ENCODE results near the gene HEXD.

The HEXD gene

DNA sequence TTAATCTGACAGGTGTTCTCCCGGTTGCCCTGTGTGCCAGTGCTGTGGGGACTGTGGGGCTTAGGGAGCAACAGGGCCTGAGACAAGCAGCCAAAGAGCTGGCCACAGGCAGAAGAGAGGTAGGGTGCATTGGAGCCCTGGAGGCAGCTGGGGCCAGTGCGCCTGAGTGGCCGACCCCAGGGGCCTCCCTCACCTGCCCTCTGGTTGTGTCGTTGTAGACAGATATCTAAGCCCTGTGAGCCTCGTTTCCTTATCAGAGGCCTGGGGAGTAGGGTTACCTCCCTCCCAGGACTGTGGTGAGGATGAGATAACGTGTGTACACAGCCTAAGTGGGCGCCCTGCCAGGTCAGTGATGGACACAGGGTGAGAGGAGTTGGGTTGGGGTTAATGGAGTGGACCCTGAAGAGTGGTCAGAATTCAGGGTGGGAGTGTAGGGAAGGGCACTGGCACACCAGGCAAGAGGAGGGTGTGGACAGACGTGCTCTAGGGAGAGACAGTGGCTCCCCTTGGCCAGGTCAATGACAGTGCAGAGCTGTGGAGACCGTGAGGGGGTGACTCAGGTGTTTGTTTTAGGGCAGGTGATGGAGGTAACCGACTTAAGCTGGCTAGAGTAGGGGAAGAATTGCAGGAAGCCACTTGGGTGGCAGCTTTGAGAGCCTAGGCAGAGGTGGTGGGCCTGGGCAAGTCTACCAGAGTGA, 43.8 kb downstream of the HEXD start:
- no peak for DNase-seq

DNA sequence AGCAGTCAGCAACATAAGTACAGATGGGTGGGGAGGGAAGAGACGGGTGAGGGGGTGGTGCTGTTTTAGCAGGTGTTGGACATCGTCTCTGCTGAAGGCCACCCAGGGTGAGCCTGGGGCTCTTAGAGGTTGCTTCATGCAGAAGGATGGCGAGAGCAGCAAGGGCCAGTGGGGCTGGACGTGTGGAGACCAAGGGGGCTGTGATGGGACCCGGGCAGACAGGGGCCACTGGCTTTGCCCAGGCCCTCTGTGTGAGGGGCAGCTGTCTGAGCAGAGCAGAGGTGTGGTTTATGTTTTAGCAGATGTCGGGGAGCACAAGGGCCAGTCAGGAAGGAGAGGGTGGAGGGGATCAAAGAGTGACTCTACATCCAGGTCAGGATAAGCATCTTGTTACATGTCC, 45.2 kb downstream of the HEXD start:
- no peak for DNase-seq

DNA sequence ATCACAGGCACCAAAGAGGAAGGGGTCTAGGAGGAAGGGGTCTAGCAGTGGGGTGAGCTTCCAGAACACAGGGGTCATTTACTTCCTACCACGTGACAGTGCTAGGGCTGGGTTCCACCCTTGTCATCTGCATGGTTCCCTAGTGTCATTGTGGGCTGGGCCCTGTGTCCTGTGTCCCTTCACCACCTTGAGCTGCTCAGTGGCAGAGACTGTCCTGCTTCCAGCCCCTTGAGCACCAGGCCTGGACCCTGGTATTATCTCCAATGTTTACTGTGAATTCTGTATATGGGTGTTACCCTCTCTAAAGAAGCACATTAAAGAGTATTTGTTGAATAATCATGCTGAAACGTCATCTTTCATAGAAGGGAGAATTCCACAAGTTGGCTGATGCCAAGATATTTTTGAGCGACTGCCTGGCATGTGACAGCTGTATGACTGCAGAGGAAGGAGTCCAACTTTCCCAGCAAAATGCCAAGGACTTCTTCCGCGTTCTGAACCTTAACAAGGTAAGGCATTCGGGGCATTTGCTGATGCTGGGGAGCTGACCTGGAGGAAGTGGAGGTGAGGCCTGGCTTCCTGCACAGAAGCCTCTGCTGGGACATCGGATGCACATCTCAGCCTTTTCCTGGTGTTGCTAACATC, 45.9 kb downstream of the HEXD start:
- no peak for DNase-seq

DNA sequence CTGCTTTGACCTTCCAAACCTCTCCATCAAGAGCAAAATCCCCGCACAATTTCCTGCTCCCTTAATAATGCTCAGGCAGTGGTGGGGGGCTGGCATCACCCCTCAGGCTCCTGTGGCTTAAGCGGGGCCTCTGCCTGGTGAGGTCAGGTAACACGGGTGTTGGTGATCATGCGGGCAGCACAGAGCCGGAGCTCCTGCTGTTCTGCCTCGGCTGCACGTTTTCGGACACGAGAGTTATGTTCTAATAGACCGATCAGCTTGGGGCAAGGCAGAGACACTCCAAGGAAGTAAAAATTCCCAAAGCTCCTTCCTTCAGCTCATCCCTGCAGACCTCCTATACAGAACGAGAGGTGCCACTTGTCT, 46.4 kb downstream of the HEXD start:
- no peak for DNase-seq

DNA sequence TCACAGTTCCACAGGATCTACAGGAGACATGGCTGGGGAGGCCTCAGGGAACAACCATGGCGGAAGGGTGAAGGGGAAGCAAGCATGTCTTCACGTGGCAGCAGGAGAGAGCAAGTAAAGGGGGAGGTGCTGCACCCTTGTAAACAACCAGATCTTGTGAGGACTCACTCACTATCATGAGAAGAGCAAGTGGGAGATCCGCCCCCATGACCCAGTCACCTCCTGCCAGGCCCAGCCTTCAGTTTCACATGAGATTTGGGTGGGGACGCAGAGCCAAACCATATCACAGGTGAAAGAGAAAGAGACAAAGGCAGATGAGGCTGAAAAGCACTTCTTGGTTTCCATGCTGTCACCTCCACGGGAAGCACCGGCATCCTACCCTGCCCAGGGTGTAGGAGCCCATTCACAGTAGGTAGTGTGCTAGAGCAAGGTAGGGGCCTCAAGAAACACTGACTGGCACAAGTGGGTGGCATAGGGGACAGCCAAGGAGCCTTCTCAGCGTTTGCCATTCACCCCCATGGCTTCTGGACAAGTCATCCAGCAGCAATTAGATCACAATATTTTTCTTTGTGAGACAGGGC, 47.0 kb downstream of the HEXD start:
- DNase-seq = no peak

DNA sequence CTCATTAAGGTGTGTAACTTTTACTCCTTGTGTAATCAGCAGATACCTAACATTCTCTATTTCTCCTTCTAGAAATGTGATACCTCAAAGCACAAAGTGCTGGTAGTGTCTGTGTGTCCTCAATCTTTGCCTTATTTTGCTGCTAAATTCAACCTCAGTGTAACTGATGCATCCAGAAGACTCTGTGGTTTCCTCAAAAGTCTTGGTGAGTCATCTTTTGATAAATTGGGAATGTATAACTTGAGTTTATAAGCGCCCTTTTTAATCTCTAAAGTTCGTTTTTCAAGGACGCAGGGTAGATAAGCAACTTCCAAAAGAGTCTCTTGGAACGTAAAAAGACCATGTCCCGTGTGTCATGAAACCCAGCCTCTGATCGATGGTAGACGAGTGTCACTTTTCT, 50.5 kb downstream of the HEXD start:
- no peak for DNase-seq

DNA sequence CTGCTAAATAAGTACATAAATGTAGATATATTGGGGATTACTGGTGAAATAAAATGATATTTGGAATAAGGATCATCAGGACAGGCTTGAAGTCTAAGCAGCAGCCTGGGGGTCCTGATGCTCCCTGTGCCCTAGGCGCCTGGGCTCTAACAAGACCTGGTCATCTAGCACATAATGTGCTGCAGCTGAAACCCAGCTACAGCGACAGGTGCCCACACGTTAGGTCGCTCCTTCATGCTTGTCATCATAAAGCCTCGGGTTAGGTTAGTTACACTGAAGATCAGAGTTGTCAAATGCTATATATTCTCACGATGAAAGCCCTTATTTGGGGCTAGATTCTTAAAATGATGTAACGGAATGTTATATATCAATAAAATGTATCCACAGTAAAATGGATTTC, 51.9 kb downstream of the HEXD start:
- DNase-seq = no peak

DNA sequence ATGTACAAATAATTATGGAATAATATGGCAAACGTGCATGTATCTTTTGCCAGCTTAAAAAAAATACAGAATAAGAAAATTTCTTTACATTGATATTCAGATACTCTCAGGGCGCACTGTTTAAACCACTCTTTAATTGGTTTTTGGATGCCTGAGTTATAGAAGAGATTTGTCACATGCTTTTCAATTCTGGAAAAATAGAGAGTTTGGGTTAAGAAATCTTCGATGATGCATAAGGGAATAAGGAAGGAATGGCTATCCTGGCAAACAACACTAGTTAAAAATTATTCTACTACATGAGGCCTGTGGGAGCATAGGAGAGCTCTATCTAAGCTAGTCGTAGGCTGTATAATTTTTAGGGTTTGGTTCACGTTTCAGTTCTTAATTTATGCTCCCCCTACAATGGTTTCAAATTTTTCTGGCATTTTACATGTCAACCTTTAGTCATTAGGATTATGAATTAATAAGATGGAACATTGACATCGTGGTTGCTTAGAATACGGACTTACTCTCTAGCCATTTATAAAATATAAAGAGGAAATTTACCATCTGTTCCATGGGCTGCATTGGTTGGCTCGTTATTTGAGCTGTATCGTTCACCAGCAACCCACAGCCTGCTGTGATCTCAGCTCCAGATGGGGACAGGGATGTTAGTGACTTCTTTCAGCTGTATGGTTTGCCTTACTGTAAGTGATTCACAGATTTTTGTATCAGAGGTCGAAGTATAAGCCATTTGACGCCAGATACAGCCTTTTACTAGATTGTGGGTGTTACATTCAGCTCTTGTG, 56.3 kb downstream of the HEXD start:
- no peak for DNase-seq

DNA sequence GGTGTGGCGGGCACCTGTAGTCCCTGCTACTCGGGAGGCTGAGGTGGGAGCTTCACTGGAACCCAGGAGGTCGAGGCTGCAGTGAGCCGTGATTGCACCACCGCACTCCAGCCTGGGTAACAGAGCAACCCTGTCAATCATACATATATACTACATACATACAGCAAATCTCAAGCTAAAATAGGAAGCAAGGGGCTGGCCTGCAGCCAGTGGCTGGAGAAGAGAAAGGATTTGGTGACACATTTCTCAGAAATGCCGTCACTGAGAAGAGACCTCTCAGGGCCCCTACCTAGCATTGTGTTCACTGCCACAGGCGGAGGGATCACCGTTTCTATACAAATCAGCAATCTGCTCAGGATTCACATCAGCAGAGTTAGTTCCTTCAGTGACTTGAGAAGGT, 57.3 kb downstream of the HEXD start:
- no peak for DNase-seq

DNA sequence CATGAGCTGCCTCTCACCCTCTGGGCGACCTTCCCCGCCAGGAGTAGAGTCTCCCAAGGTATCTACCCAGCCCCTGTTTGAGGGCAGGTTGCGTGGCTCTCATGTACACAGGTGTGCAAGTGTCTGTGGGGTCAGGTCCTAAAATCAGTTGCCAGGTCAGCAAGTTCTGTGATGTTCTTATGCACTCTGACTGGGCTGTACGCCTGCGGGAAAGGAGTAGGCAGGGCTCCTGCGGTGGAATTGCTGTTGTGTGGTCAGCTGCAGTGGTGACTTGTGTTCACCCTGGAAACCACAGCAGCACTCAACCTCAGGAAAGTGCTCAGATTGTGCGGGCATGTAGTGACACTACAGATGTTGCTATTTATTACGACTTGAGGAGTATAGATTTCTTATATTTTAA, 59.8 kb downstream of the HEXD start:
- no peak for DNase-seq

DNA sequence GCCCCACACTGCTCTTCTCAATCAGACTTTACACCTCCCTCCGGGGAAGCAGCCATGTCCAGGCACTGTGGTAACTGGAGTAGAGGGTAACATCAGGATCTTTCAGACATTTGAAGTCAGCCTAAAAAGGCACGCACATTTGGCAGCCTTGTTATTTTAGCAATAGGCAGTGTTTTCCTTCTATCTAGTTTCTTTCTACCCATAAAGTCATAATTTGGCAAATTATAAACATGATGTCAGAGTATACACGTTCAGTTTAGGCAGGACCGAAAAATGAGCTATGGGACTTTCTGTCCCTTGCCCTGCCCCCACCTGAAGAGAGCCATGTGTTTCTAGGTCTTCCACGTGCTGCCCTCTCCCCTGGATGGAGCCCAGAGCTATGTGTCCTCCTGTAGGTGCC, 61.5 kb downstream of the HEXD start:
- no peak for DNase-seq

DNA sequence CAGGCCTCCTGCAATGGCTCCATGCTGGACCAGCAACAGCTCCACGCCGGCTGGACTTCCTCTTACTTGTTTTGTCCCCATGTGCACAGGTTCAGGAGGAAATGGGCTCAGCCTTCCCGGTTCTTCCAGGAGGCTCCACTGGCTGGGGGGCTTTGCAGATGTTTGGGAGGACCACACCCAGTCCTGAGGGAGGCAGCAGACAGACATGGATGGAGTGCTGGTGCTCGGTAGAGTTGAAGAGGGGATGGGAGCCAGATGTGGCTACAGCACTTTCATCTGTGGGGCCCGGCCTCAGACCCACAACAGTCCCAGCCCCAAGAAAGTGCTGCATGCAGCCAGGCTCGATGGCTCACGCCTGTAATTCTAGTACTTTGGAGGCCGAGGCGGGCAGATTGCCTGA, 62.2 kb downstream of the HEXD start:
- no peak for DNase-seq

DNA sequence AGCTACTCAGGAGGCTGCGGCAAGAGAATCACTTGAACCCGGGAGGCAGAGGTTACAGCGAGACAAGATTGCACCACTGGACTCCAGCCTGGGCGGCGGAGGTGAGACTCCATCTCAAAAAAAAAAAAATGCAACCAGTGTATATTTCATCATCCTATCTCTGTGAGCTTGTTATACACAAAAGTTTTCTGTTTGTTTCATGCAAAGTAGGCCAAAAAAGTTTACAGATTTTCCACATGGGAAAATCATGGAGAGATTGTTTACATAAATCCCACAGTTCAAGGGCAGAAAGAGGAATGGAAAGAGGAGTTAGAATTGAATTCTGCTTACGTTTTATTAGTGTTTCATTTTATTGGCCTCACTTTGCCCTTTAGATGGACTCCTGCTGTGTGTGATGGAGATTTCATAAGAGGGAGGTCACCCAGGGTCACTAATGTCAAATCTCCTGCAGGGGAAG, 65.1 kb downstream of the HEXD start:
- no peak for DNase-seq

DNA sequence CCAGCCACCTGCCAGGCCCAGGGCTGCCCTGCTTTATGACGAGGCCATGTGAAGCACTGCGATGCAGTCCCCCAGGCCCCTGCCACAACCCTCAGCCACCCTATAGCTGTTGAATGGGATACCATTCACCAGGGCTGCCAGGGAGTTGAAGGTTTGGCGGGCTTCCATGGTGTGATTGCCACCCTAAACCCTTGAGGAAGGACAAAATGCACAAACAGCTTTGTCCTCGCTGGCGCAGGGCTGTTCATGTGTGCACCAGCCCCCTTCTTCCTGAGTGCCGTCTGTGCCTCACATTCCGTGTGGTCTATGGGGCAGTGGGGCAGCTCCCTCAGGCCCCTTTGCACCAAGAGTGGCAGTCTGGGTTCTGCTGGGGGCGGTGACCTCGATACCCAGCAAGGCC, 65.7 kb downstream of the HEXD start:
- no peak for DNase-seq

DNA sequence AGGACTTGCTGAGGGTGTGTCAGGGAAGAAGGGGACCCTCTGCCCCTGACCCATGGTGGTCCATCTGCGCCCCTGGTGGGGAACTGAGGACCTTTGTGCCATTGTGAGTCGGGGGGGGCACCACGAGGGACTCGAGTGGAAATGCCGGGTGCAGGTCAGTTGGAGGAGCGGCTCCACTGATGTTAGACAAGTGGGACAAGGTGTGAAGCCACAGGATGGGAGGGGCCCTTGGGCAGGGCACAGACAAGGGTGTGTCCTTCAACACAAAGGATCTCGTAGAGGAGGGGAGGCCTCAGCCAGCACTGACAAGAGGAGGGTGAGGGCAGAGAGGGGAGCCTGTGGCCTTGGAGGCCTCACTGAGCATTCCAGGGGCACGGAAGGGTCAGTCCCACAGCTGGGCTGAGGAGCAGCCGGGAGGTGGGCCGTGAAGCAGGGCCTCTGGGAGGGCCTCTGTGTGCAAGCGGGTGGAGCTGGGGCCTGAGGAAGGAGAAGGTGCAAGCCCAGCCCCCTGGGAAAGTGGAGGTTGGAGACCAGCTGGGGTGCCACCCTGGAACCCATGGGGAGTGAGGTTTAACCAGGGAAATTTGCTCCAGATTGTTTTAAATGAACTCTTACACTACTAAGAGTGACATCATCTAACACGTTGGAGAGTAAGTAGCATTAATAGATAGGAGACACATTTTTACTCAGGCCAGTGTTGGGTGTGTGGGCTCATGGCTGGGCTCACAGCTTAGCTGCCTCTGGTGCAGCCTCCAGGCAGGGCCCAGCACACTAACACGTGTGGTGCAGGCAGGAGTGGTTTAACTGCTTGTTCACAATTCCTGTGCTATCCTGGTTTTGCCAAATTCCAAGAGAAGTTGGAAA, 68.3 kb downstream of the HEXD start:
- DNase-seq = no peak

DNA sequence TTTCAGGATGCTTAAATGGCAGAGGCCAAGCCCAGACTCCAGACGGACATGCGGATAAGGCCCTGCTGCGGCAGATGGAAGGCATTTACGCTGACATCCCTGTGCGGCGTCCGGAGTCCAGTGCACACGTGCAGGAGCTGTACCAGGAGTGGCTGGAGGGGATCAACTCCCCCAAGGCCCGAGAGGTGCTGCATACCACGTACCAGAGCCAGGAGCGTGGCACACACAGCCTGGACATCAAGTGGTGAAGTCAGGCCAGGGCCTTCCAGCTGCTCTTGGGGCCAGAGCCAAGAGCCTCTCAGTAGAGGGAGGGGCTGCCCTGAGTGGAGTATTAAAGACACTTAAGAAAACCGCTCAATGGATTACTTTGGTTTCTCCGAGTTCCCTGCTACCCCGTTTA, 69.8 kb downstream of the HEXD start:
- no peak for DNase-seq

DNA sequence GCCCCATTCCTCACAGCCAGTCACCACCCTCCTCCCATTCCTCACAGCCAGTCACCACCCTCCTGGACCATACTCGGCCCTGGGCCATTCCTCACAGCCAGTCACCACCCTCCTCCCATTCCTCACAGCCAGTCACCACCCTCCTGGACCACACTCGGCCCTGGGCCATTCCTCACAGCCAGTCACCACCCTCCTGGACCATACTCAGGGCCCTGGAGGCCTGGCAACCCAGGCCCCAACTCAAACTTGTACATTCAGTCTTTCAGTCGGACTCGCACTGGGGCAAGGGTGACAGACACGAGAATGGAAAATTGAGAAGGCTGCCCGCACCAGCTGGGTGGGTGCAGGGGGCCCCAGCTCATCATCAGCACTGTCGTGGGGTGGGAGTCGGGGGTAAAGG, 71.0 kb downstream of the HEXD start:
- no peak for DNase-seq

DNA sequence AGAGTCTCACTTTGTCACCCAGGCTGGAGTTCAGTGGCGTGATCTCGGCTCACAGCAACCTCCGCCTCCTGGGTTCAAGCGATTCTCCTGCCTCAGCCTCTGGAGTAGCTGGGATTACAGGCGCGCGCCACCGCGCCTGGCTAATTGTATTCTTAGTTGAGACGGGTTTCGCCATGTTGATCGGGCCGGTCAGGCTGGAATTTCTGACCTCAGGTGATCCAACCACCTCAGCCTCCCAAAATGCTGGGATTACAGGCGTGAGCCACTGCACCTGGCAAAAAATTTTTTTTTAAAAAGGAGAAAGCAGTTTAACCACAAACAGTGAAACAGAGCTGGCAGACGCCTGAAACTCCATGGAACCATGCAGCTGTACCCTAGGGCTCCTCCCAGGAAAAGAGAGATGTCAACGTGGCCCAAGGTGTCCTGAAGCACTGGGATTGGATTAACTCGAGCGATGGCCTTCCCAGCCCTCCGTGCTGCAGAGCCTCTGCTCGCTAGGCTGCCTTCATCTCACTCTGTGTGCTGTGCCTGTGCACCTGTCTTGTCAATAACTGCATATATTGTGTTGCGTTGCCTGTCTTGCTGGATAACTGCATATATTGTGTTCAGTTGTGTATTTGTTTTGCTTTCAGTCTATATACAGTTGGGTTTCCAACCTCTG, 71.8 kb downstream of the HEXD start:
- DNase-seq = no peak

DNA sequence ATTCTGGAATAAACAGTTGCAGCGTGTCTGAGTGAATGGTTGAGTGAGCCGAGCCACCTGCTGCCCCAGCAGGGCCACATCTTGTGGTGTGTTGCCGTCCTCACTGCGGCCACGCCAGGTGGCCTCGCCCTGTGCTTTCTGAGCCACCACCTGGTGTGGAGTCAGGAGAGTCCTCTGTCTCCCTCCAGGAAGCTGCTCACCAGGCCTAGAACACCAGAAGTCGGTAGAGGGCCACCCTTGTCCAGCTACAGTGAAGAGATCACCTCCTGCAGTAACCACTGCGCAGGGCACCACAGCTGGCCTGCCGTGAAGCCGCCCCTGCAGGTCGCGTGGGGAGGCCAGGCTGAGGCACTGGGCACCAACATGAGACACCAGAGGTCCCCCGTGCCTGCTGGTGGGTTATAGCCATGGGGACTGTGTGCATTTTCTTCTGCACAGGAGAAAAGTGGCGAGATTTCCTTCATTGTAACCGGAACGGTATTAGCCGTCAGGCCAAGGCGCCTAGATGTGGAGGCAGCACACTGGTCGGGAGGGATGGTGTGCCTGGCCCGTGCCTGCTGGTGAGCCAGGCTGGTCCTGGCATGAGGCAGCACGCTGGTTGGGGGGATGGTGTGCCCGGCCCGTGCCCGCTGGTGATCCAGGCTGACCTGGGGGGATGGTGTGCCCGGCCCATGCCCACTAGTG, 72.5 kb downstream of the HEXD start:
- no peak for DNase-seq

DNA sequence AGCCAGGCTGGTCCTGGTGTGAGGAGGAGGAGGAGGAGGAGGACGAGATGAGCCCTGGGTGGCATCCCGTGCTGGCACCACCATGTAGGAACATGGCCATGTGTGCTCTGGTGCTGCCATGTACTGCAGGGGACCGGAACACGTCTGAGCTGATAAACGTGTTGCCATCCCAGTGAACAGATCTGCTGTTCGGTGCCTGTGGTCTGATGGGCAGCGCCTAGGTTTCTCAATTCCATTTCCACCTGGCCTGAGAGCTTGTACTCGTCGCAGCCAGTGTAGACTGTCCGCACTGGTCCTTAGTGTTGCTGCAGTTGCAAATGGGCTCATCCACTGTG, 73.0 kb downstream of the HEXD start:
- no peak for DNase-seq

DNA sequence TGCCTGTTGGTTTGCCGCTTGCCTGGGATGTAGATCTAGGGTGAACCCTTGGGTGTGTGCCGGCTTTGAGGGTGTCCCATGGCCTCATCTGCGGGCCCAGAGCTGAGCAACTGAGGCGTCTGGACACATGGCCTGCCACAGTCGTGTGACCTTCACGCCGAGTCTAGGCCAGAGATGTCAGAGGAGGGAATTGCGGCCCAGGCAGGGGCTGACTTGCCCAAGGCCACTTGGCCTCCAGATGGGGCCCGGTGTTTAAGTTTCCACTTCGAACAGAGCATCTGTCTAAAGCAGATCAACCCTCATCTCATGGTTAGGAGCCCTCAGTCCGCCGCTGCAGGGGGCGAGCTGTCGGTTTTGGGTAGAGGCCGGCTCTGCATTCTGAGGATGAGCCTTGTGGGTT, 73.4 kb downstream of the HEXD start:
- DNase-seq = no peak
